ENCODE data around the gene CPSF3.

The CPSF3 gene

DNA sequence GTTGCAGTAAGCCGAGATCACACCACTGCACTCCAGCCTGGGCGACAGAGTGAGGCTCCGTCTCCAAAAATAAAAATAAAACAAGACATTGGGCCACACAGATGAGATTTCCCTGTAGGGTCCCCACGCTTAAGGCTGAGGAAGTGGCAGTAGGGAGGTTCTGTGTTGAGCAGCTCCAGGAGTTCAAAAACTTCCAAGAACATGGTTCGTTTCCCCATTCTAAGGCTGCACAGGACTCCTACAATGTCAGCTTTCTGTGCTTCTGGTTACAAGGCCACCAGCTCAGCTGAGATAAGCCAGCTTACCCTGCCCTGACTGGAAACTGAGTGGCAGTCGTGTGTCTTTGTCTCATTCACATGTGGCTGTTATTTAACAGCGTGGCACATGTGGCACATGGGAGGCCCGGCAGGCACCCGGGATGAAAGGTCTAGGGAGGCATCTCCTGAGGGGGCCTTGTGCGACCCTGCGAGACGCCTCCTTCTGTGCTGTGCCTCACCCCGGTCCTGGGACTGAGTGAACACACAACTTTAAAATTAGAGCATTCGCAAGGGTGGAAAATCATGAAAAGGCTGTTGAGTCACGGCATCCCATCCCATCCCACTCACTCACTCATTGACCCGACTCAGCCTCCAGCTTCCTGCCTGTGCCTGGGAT, 7.8 kb upstream of the CPSF3 start:
- DNase-seq (ENCODE audit: low read depth) = no peak
- TF ChIP-seq, protein P1, sequence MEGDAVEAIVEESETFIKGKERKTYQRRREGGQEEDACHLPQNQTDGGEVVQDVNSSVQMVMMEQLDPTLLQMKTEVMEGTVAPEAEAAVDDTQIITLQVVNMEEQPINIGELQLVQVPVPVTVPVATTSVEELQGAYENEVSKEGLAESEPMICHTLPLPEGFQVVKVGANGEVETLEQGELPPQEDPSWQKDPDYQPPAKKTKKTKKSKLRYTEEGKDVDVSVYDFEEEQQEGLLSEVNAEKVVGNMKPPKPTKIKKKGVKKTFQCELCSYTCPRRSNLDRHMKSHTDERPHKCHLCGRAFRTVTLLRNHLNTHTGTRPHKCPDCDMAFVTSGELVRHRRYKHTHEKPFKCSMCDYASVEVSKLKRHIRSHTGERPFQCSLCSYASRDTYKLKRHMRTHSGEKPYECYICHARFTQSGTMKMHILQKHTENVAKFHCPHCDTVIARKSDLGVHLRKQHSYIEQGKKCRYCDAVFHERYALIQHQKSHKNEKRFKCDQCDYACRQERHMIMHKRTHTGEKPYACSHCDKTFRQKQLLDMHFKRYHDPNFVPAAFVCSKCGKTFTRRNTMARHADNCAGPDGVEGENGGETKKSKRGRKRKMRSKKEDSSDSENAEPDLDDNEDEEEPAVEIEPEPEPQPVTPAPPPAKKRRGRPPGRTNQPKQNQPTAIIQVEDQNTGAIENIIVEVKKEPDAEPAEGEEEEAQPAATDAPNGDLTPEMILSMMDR (IDR thresholded peaks at IDR 0.05; ENCODE audit: control insufficient read depth, extremely low read depth, insufficient read depth) = no peak
- H3K4me3 ChIP-seq (ENCODE audit: low read depth, low read length) = no peak overlapping the region

DNA sequence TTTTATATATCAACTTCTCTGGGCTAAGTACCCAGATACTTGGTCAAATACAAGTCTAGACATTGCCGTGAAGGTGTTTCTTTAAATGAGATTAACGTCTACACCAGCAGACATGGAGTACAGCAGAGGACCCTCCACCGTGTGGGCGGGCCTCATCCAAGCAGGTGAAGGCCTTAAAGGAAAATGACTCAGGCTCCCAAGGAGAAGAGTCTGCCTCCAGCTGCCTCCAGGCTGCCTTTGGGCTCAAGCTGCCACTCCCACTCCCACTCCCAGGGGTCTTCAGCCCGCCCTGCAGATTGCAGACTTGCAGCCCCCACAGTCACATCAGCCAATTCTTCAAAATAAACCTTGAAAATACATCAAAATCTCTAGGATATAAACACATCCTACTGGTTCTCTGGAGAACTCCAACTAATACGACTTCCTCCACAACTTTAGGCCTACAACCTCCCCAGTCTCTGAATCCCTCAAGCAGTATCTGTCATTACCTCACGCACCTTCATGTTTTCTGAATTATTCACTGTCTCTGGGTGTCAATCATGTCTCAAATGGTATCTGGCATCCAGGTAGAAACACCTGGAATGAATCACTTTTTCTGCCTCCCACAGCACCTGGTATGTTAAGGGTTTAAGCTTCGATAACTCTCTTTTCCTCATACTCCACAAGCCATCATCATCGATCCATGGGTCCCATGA, 7.0 kb upstream of the CPSF3 start:
- DNase-seq (ENCODE audit: low read depth) = no peak
- TF ChIP-seq, protein P1 (IDR thresholded peaks at IDR 0.05; ENCODE audit: control insufficient read depth, extremely low read depth, insufficient read depth) = no peak
- H3K4me3 ChIP-seq (ENCODE audit: low read depth, low read length) = no peak overlapping the region

DNA sequence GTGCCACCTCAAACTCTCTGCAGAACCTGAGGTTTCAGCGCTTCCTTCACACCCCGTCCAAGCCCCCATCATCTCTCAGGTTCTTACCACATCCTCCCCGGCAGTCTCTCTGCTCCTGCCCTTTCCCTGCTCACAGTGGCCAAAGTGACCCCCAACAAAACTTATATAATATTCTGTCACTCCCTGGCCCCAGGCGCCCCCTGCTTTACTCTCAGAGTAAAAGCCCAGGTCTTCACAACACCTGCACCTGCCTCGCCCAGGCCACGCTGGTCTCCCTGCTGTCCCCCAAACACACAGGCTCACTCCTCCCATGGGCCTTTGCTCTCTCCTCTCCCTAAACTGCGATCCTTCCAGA, 6.5 kb upstream of the CPSF3 start:
- DNase-seq (ENCODE audit: low read depth) = no peak
- no peak overlapping the region for H3K4me3 ChIP-seq (ENCODE audit: low read depth, low read length)
- TF ChIP-seq, protein P1 (IDR thresholded peaks at IDR 0.05; ENCODE audit: control insufficient read depth, extremely low read depth, insufficient read depth) = no peak

DNA sequence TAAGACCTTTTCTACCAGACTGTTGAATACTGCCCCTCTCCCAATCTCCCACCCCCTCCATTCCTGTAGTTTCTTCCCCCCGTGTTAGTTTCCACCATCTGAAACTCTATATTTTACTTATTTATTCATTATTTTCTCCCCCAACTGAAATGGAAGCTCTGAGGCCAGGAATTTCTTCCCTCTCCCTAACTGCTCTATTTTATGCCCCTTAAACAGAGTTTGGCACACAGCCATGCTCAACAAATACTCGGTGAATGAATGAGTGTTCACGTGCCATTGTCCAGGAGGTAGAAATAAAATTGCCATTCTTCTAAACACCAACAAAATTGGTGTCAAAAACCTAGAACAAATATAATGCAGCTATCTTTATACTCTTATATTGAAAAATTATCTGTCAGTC, 5.7 kb upstream of the CPSF3 start:
- H3K4me3 ChIP-seq (ENCODE audit: low read depth, low read length) = no peak overlapping the region
- TF ChIP-seq, protein P1 (IDR thresholded peaks at IDR 0.05; ENCODE audit: control insufficient read depth, extremely low read depth, insufficient read depth) = no peak
- no peak for DNase-seq (ENCODE audit: low read depth)

DNA sequence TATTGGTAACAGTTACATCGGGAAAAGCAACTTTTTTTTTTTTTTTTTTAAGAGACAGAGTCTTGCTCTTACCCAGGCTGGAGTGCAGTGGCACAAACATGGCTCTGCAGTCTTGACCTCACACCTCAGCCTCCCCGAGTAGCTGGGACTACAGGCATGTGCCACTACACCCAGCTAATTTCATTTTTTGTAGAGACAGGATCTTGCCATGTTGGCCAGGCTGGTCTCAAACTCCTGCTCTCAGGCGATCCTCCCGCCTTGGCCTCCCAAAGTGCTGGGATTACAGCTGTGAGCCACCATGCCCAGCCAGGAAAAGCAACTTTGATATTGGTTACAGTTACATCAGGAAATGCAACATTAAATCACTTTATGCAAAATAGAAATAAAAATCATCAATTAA, 4.7 kb upstream of the CPSF3 start:
- TF ChIP-seq, protein P1 (IDR thresholded peaks at IDR 0.05; ENCODE audit: control insufficient read depth, extremely low read depth, insufficient read depth) = no peak
- no peak for DNase-seq (ENCODE audit: low read depth)
- H3K4me3 ChIP-seq (ENCODE audit: low read depth, low read length) = no peak overlapping the region

DNA sequence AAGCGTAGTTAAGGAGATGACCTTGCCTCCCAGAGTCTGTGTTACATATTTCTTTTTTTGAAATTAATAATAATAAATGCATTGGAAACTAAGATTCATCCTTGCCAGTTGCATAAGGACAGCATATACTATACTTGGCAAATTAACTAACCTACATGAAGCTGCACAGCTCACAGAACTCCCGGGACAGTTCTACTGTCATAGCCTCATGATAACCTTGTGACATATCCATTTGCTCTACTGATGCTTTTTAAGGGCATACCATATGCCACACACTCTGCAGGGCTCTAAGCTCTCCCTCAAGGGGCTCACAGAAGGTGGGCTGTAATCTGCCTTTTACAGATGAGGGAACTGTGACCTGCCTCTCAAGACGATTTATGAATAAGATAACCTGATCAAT, 3.9 kb upstream of the CPSF3 start:
- H3K4me3 ChIP-seq (ENCODE audit: low read depth, low read length) = no peak overlapping the region
- TF ChIP-seq, protein P1 (IDR thresholded peaks at IDR 0.05; ENCODE audit: control insufficient read depth, extremely low read depth, insufficient read depth) = no peak
- DNase-seq (ENCODE audit: low read depth) = no peak

DNA sequence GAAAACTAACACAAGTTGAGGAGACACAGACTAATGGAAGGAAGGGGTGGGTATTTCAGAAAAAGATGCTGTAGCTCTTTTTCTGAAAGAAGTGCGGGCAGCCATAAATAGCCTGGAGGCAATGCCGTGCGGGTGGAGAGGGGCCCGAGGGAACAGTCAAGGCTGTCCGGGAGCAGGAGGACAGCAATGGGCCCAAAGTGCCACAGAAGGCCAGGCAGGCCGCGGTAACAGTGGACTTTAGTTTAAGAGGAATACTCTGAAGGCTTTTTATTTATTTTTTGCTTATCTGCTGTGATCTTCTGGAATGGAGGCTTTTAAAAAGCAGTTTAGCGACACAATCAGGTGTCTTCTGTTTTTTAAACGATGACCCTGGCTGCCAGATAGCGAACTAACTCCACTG, 3.0 kb upstream of the CPSF3 start:
- no peak for DNase-seq (ENCODE audit: low read depth)
- TF ChIP-seq, protein P1 (IDR thresholded peaks at IDR 0.05; ENCODE audit: control insufficient read depth, extremely low read depth, insufficient read depth) = no peak
- no peak overlapping the region for H3K4me3 ChIP-seq (ENCODE audit: low read depth, low read length)
